K562 (cell line): ENCODE measurements around the gene BDP1. TPM values are rescaled to one million over a fixed set of nuclear protein-coding genes. Genes with fewer than 3 reads are reported as not detected.

Experiments
- CHD7 ChIP-seq: fragments of 200-600 bp; sonication (generic); IDR thresholded peaks from one replicate; pipeline ENCODE4 v1.6.1; 2012; ENCODE audit warnings: mild to moderate bottlenecking, low read depth, low read length, inconsistent platforms
- ETV6 ChIP-seq, 3 experiments: fragments of 150-350 bp in 1 of 3; sonication (generic) in 1 of 3; formaldehyde crosslinking in 1 of 3; IDR thresholded peaks; 2 replicates each; pipeline versions ENCODE4 v1.6.1 to v1.8.0; 2014 to 2022; ENCODE audit warnings: borderline replicate concordance in 2 of 3, low read depth in 2 of 3, antibody characterized with exemption in 1 of 3, low read length in 1 of 3, mild to moderate bottlenecking in 1 of 3, missing genetic modification reagents in 1 of 3
- FOS ChIP-seq: IDR thresholded peaks from 3 replicates; pipeline ENCODE4 v1.6.1; 2011; ENCODE audit not compliant: insufficient read length; ENCODE audit errors: extremely low read depth
- FOXK2 ChIP-seq, 2 experiments: fragments of 450-650 bp; IDR thresholded peaks in 1 of 2; conservative IDR thresholded peaks in 1 of 2; 2 replicates each; pipeline ENCODE4 v1.6.1; 2016; ENCODE audit warnings: low read depth in 2 of 2, mild to moderate bottlenecking in 1 of 2
- LCOR ChIP-seq: sonication (generic); formaldehyde crosslinking; IDR thresholded peaks from 2 replicates; pipeline ENCODE4 v1.8.0; 2022; ENCODE audit warnings: mild to moderate bottlenecking, missing genetic modification reagents
- MXI1 ChIP-seq: IDR thresholded peaks from 2 replicates; pipeline ENCODE4 v1.6.1; 2011; ENCODE audit warnings: low read depth, mild to moderate bottlenecking, improper control_type of control experiment, low read length
- NFIC ChIP-seq: fragments of 450-650 bp; IDR thresholded peaks from 2 replicates; pipeline ENCODE4 v1.6.1; 2017; ENCODE audit warnings: mild to moderate bottlenecking, inconsistent platforms
- POLR2G ChIP-seq: fragments of 200-400 bp; formaldehyde crosslinking; IDR thresholded peaks from 2 replicates; pipeline ENCODE4 v1.6.1; 2017; ENCODE audit warnings: low read depth, mild to moderate bottlenecking, antibody characterized with exemption, low read length, moderate library complexity
- ZBTB1 ChIP-seq: sonication (generic); formaldehyde crosslinking; IDR thresholded peaks from 2 replicates; pipeline ENCODE4 v1.8.1; 2023; ENCODE audit warnings: missing genetic modification reagents, low read depth, mild to moderate bottlenecking, borderline replicate concordance
- ZBTB12 ChIP-seq: fragments of 250-450 bp; sonication (Bioruptor Pico); IDR thresholded peaks from 2 replicates; pipeline ENCODE4 v1.4.0; 2020
- ZNF395 ChIP-seq: fragments of 200-800 bp; sonication (Bioruptor generic); IDR thresholded peaks from 2 replicates; pipeline ENCODE4 v1.6.1; 2017; ENCODE audit warnings: missing genetic modification characterization, missing compliant biosample characterization
- polyA plus RNA-seq, 8 experiments: library from polyadenylated mRNA; depleted of rRNA in 4 of 8; stranded (reverse) in 5 of 8; unstranded in 3 of 8; fragments of >200 nt; fragmentation: Nextera tagmentation in 2 of 8; fragmentation: Illumina TruSeq in 1 of 8; extraction: Ambion mirVana in 2 of 8; extraction: Trizol in 1 of 8; gene quantifications; 2 replicates each; pipeline versions ENCODE4 v1.2.1 to v1.2.3, GENCODE V29; 2011 to 2014; ENCODE audit warnings: inconsistent platforms in 1 of 8, missing spikeins in 1 of 8
- total RNA-seq, 7 experiments: library from RNA; depleted of rRNA in 6 of 7; stranded (reverse); fragments of >200 nt in 6 of 7; fragmentation: Illumina TruSeq in 2 of 7; extraction: Trizol in 2 of 7; gene quantifications; 2 replicates each; pipeline versions ENCODE4 v1.2.1 to v1.2.3, GENCODE V29; 2011 to 2021; ENCODE audit warnings: low replicate concordance in 1 of 7

The BDP1 gene
- total and polyA plus RNA-seq, 9 of the 15 experiments (the other 6 are each of a cell fraction or from before 2014, with no cell fraction given): 6.9 to 47.3 (median 23.9) TPM

- TF ChIP-seq CHD7: no peak
- TF ChIP-seq LCOR (CRISPR knock-in tag): peak; percentile 10; the same call in 1 of the 2 replicates
- TF ChIP-seq POLR2G: peak; percentile 97
- 0 out of 2 replicates have a peak, but pooled peaks have one; percentile 27 for TF ChIP-seq ZBTB1 (CRISPR knock-in tag)
- TF ChIP-seq ZBTB12 (CRISPR knock-in tag): peak; percentile 99
- TF ChIP-seq FOXK2 (conservative IDR thresholded peaks at IDR 0.05 in 1 of 2, IDR thresholded peaks at IDR 0.05 in 1 of 2; ENCODE audit: low read depth in 2 of 2): peak; percentile 73 to 79
- TF ChIP-seq FOS: no peak
- peak; percentile 69; the same call in 1 of the 2 replicates for TF ChIP-seq ZNF395 (CRISPR knock-in tag)
- TF ChIP-seq ETV6 (IDR thresholded peaks at IDR 0.05; ENCODE audit: borderline replicate concordance in 1 of 2, low read depth in 2 of 2, low read length in 1 of 2): 0 out of 4 replicates have a peak, but pooled peaks of 1 of the 2 experiments have one; percentile 34
- TF ChIP-seq ETV6 (CRISPR knock-in tag; IDR thresholded peaks at IDR 0.05; ENCODE audit: borderline replicate concordance): no peak
- peak; percentile 93 for TF ChIP-seq MXI1
- 0 out of 2 replicates have a peak, but pooled peaks have one; percentile 43 for TF ChIP-seq NFIC
These were observed at the start of gene BDP1 (continued) for GRCh38 chr5:71455427-71456361.
